Spinal cord (tissue), 10 donors: ENCODE data around the gene IL22RA1. TPM values are rescaled to one million over a fixed set of nuclear protein-coding genes. Genes with fewer than 3 reads are reported as not detected.

Experiments
- DNase-seq, 6 donors: peaks; one replicate each; pipeline versions ENCODE4 v3.0.0 to v3.0.0-alpha.2; 2013 to 2015; ENCODE audit warnings: low spot score in 6 of 6, low read depth in 4 of 6
- H3K27ac ChIP-seq: one replicate; pipeline ENCODE4 v1.5.1; 2013; ENCODE audit warnings: low read depth, low read length, control low read depth
- H3K27me3 ChIP-seq: one replicate; pipeline ENCODE4 v1.6.1; 2013; ENCODE audit warnings: low read length; ENCODE audit not compliant: control insufficient read depth, insufficient read depth
- H3K36me3 ChIP-seq: one replicate; pipeline ENCODE4 v1.6.1; 2013; ENCODE audit warnings: low read length; ENCODE audit not compliant: control insufficient read depth, insufficient read depth
- H3K4me1 ChIP-seq: one replicate; pipeline ENCODE4 v1.6.1; 2013; ENCODE audit warnings: low read length; ENCODE audit not compliant: control insufficient read depth, insufficient read depth
- H3K4me3 ChIP-seq: one replicate; pipeline ENCODE4 v1.5.1; 2013; ENCODE audit warnings: low read depth, low read length, control low read depth
- H3K9me3 ChIP-seq: one replicate; pipeline ENCODE4 v1.6.1; 2013; ENCODE audit warnings: low read length; ENCODE audit not compliant: control insufficient read depth, insufficient read depth
- WGBS: methylation state at CpG from one replicate; pipeline ENCODE4 v1.1.5; 2013; ENCODE audit warnings: missing lambda C conversion rate; ENCODE audit not compliant: insufficient coverage; 5-methylcytosine and 5-hydroxymethylcytosine counted together
- polyA plus RNA-seq, 2 donors: library from polyadenylated mRNA; unstranded; fragments of 120-200 nt; gene quantifications; one replicate each; pipeline ENCODE4 v1.2.1, GENCODE V29; 2013; ENCODE audit not compliant: insufficient read length in 2 of 2
- total RNA-seq, 2 donors: library from RNA; depleted of rRNA in 1 of 2; stranded (reverse); fragments of 120-200 nt in 1 of 2; fragments of >200 nt in 1 of 2; gene quantifications; one replicate each; pipeline versions ENCODE4 v1.2.3 to v1.2.4, GENCODE V29; 2013 to 2014
- donor health status: healthy.

IL22RA1 gene
- total and polyA plus RNA-seq, 4 donors = 0.06 to 0.10 TPM; not detected in 2

GRCh38 chr1:24127134-24127800 is 15.7 kb downstream of the IL22RA1 start:
- H3K27ac ChIP-seq = no peak overlapping the region
- peaks cover 2% of the 10 kb centered on the region for H3K9me3 ChIP-seq
- no peaks in the 10 kb centered on the region for H3K4me1 ChIP-seq
- no CpG with 5 or more reads among the region's 3 CpGs for WGBS
- peaks cover 2% of the 10 kb centered on the region for H3K27me3 ChIP-seq
- H3K36me3 ChIP-seq = no peaks in the 10 kb centered on the region
- no peak overlapping the region for H3K4me3 ChIP-seq
- no peak for DNase-seq

- no peaks in the 10 kb centered on the region for H3K4me1 ChIP-seq
- no CpG with 5 or more reads among the region's 5 CpGs for whole genome bisulfite sequencing
- H3K27me3 ChIP-seq = peaks cover 2% of the 10 kb centered on the region
- no peaks in the 10 kb centered on the region for H3K36me3 ChIP-seq
- H3K9me3 ChIP-seq = peaks cover 2% of the 10 kb centered on the region
- DNase-seq = no peak
- no peak overlapping the region for H3K27ac ChIP-seq
- no peak overlapping the region for H3K4me3 ChIP-seq
Observed at GRCh38 chr1:24126672-24127023, 16.3 kb downstream of the IL22RA1 start.

- Histone ChIP-seq H3K27ac (no peak overlapping the region), H3K27me3 (peaks cover 2% of the 10 kb centered on the region), H3K36me3 (no peaks in the 10 kb centered on the region), H3K4me1 (no peaks in the 10 kb centered on the region), H3K9me3 (peaks cover 2% of the 10 kb centered on the region), H3K4me3 (no peak overlapping the region)
- 42% methylated on average over 4 of the region's 6 CpGs for WGBS
- DNase-seq = no peak
Observed at GRCh38 chr1:24126018-24126671, 16.8 kb downstream of the IL22RA1 start.

- peaks cover 4% of the 10 kb centered on the region for H3K4me1 ChIP-seq
- H3K9me3 ChIP-seq = no peaks in the 10 kb centered on the region
- H3K4me3 ChIP-seq = no peak overlapping the region
- no peak for DNase-seq
- 82% methylated on average over 2 of the region's 4 CpGs for WGBS
- peaks cover 2% of the 10 kb centered on the region for H3K27me3 ChIP-seq
- no peak overlapping the region for H3K27ac ChIP-seq
- H3K36me3 ChIP-seq = no peaks in the 10 kb centered on the region
Observed at GRCh38 chr1:24125456-24125855, 17.5 kb downstream of the IL22RA1 start.

- Histone ChIP-seq H3K27ac (no peak overlapping the region), H3K9me3 (no peaks in the 10 kb centered on the region), H3K36me3 (no peaks in the 10 kb centered on the region), H3K27me3 (peaks cover 2% of the 10 kb centered on the region), H3K4me1 (peaks cover 9% of the 10 kb centered on the region), H3K4me3 (no peak overlapping the region)
- DNase-seq = no peak
- 86% methylated on average over 1 of the region's 2 CpGs for WGBS
Observed at GRCh38 chr1:24124980-24125379, 18.0 kb downstream of the IL22RA1 start.

- WGBS = 92% methylated on average over 5 of the region's 6 CpGs
- no peaks in the 10 kb centered on the region for H3K36me3 ChIP-seq
- no peaks in the 10 kb centered on the region for H3K9me3 ChIP-seq
- peaks cover 10% of the 10 kb centered on the region for H3K4me1 ChIP-seq
- H3K27me3 ChIP-seq = peaks cover 2% of the 10 kb centered on the region
- no peak overlapping the region for H3K27ac ChIP-seq
- no peak for DNase-seq
- no peak overlapping the region for H3K4me3 ChIP-seq
Observed at GRCh38 chr1:24123611-24124010, 19.3 kb downstream of the IL22RA1 start.

GRCh38 chr1:24122776-24123175 is 20.2 kb downstream of the IL22RA1 start:
- no peak overlapping the region for H3K27ac ChIP-seq
- no peak for DNase-seq
- H3K4me1 ChIP-seq = peaks cover 10% of the 10 kb centered on the region
- H3K9me3 ChIP-seq = no peaks in the 10 kb centered on the region
- no peaks in the 10 kb centered on the region for H3K36me3 ChIP-seq
- 92% methylated on average over 7 of the region's 7 CpGs for WGBS
- H3K4me3 ChIP-seq = no peak overlapping the region
- peaks cover 2% of the 10 kb centered on the region for H3K27me3 ChIP-seq

GRCh38 chr1:24121406-24121805 is 21.5 kb downstream of the IL22RA1 start:
- Histone ChIP-seq H3K27ac (no peak overlapping the region), H3K36me3 (no peaks in the 10 kb centered on the region), H3K4me3 (no peak overlapping the region), H3K9me3 (no peaks in the 10 kb centered on the region), H3K4me1 (peaks cover 10% of the 10 kb centered on the region), H3K27me3 (peaks cover 2% of the 10 kb centered on the region)
- no peak for DNase-seq
- 86% methylated on average over 9 of the region's 14 CpGs for WGBS

- WGBS = 47% methylated on average over 3 of the region's 3 CpGs
- Histone ChIP-seq H3K27me3 (peaks cover 2% of the 10 kb centered on the region), H3K27ac (no peak overlapping the region), H3K36me3 (no peaks in the 10 kb centered on the region), H3K9me3 (no peaks in the 10 kb centered on the region), H3K4me1 (peaks cover 10% of the 10 kb centered on the region), H3K4me3 (no peak overlapping the region)
- no peak for DNase-seq
Observed at GRCh38 chr1:24120965-24121364, 22.0 kb downstream of the IL22RA1 start.
